ENCODE measurements around the gene ANKRD2.

The ANKRD2 gene

GRCh38 chr10:97580421-97581367, 8.1 kb downstream of the ANKRD2 start:
- Histone ChIP-seq H3K27me3 (ENCODE audit: insufficient read depth, low read depth) (no peaks in the 10 kb centered on the region), H3K4me2 (no peak overlapping the region), H3K36me3 (ENCODE audit: insufficient read depth) (no peaks in the 10 kb centered on the region), H3K27ac (no peak overlapping the region), H3K9ac (no peak overlapping the region), H3K4me1 (ENCODE audit: low read depth, poor library complexity, severe bottlenecking) (no peaks in the 10 kb centered on the region), H3K4me3 (IDR thresholded peaks at IDR 0.05; ENCODE audit: insufficient read depth, low read depth, low read length) (no peak overlapping the region), H3K79me2 (ENCODE audit: insufficient read depth, low read depth) (no peaks in the 10 kb centered on the region), H2AFZ (ENCODE audit: low read depth) (no peak overlapping the region), H4K20me1 (ENCODE audit: insufficient read depth) (no peaks in the 10 kb centered on the region)
- TF ChIP-seq CTCF (conservative IDR thresholded peaks at IDR 0.05; ENCODE audit: low read depth, low read length): no peak

DNA sequence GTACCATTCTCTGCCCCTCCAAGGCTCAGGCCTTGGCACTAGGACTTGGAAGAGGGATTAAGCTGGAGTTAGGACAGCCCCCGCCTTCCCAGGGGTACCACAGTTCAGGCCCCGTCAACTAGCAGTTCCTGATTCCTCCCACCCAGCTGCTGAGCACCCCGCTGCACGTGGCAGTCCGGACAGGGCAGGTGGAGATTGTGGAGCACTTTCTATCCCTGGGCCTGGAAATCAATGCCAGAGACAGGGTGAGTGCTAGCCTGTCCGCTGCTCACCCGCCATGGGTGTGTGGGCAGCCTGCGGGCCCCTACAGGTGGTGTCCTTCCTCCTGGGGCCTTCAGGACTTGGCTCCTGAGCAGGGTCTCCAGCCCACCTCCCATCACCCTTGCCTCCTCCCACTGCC, 9.6 kb downstream of the ANKRD2 start:
- H4K20me1 ChIP-seq (ENCODE audit: insufficient read depth): no peaks in the 10 kb centered on the region
- no peak overlapping the region for H3K4me2 ChIP-seq
- no peak overlapping the region for H3K4me3 ChIP-seq (IDR thresholded peaks at IDR 0.05; ENCODE audit: insufficient read depth, low read depth, low read length)
- TF ChIP-seq CTCF (conservative IDR thresholded peaks at IDR 0.05; ENCODE audit: low read depth, low read length): no peak
- H3K9ac ChIP-seq: no peak overlapping the region
- no peaks in the 10 kb centered on the region for H3K36me3 ChIP-seq (ENCODE audit: insufficient read depth)
- H3K27ac ChIP-seq: no peak overlapping the region
- no peaks in the 10 kb centered on the region for H3K27me3 ChIP-seq (ENCODE audit: insufficient read depth, low read depth)
- no peak overlapping the region for H2AFZ ChIP-seq (ENCODE audit: low read depth)
- no peaks in the 10 kb centered on the region for H3K4me1 ChIP-seq (ENCODE audit: low read depth, poor library complexity, severe bottlenecking)
- no peaks in the 10 kb centered on the region for H3K79me2 ChIP-seq (ENCODE audit: insufficient read depth, low read depth)

DNA sequence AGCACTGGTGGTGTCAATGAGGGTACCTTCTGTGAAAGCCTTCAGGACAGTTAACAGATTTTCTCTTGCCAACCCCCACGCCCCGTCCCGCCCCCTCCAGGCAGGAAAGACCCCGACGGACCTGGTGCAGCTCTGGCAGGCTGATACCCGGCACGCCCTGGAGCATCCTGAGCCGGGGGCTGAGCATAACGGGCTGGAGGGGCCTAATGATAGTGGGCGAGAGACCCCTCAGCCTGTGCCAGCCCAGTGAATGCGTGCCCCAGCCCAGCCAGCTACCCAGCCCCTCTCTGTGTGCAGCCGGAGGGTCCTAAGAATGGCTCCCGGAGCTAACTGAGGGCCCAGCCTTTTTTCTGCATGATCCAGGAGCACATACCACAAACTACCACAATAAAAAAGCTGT, 10.9 kb downstream of the ANKRD2 start:
- H2AFZ ChIP-seq (ENCODE audit: low read depth): no peak overlapping the region
- H3K27me3 ChIP-seq (ENCODE audit: insufficient read depth, low read depth): no peaks in the 10 kb centered on the region
- no peak overlapping the region for H3K4me3 ChIP-seq (IDR thresholded peaks at IDR 0.05; ENCODE audit: insufficient read depth, low read depth, low read length)
- H3K79me2 ChIP-seq (ENCODE audit: insufficient read depth, low read depth): no peaks in the 10 kb centered on the region
- H3K9ac ChIP-seq: no peak overlapping the region
- H3K4me2 ChIP-seq: no peak overlapping the region
- no peak overlapping the region for H3K27ac ChIP-seq
- H3K4me1 ChIP-seq (ENCODE audit: low read depth, poor library complexity, severe bottlenecking): no peaks in the 10 kb centered on the region
- no peaks in the 10 kb centered on the region for H4K20me1 ChIP-seq (ENCODE audit: insufficient read depth)
- no peaks in the 10 kb centered on the region for H3K36me3 ChIP-seq (ENCODE audit: insufficient read depth)
- TF ChIP-seq CTCF (conservative IDR thresholded peaks at IDR 0.05; ENCODE audit: low read depth, low read length): no peak

DNA sequence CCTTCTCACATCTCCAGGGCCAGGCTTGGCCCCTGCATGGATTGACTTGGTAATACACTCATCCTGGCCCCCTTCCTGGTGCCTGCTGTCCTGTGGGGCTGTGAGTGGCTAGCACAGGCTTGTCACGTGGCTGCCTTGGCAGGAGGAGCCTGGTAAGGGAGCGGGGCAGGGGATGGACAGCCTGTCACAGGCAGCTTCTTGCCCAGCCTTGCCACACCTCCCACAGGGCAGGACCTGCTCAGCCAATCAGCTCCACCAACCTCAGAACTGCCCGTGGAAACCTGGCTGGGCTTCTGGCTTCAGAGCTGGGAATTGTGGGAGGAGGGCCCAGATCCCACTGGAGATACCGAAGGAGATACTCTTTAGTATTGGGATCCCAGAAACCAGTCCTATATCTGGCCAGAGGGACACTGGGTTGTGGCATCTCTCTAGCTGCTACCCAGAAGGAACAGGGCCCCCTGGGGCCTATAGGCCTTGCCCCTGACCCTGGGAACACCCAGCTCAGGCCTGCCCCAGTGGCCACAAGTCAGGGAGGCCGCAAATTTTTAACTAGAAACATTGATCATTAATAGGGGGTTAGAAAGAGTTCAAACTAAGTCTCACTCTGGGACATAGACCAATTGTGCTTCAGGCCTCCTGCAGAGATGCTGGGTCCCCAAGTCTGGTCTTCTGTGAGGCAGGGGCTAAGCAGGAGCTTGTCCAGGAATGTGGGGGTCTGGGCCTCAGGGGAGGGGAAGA, 11.7 kb downstream of the ANKRD2 start, which contains the start of gene HOGA1:
Gene HOGA1, plus strand, starts transcription at position 330 of the 738 bp plus-strand sequence. Its CDS starts 315 bp downstream, at position 645.
- H3K27me3 ChIP-seq (ENCODE audit: insufficient read depth, low read depth): no peaks in the 10 kb centered on the region
- H3K4me1 ChIP-seq (ENCODE audit: low read depth, poor library complexity, severe bottlenecking): no peaks in the 10 kb centered on the region
- no peaks in the 10 kb centered on the region for H3K79me2 ChIP-seq (ENCODE audit: insufficient read depth, low read depth)
- H3K4me3 ChIP-seq (IDR thresholded peaks at IDR 0.05; ENCODE audit: insufficient read depth, low read depth, low read length): no peak within 1 kb of the TSS
- H4K20me1 ChIP-seq (ENCODE audit: insufficient read depth): no peaks in the 10 kb centered on the region
- H3K9ac ChIP-seq: no peak within 1 kb of the TSS
- H3K27ac ChIP-seq: no peak within 1 kb of the TSS
- H2AFZ ChIP-seq (ENCODE audit: low read depth): no peak within 1 kb of the TSS
- no peaks in the 10 kb centered on the region for H3K36me3 ChIP-seq (ENCODE audit: insufficient read depth)
- H3K4me2 ChIP-seq: no peak within 1 kb of the TSS
- no peak for TF ChIP-seq CTCF (conservative IDR thresholded peaks at IDR 0.05; ENCODE audit: low read depth, low read length)
